OCI-LY1 (cell line): ENCODE results near the gene SPHK2.

Experiments
- H2AFZ ChIP-seq: fragments of 200-600 bp; sonication (generic), shearing (Covaris generic); 2 replicates; pipeline ENCODE4 v1.6.0; 2014; ENCODE audit warnings: antibody characterized with exemption, mild to moderate bottlenecking, low read length
- H3F3A ChIP-seq: fragments of 200-600 bp; sonication (generic), shearing (Covaris generic); 2 replicates; pipeline ENCODE4 v1.6.0; 2014; ENCODE audit warnings: mild to moderate bottlenecking, antibody characterized with exemption, low read length, moderate library complexity; ENCODE audit not compliant: insufficient read depth
- H3K27ac ChIP-seq: fragments of 200-600 bp; sonication (generic); 2 replicates; pipeline ENCODE4 v1.5.1; 2014; ENCODE audit warnings: low read length, mixed run types, mild to moderate bottlenecking, low read depth; ENCODE audit not compliant: poor library complexity, severe bottlenecking
- H3K27me3 ChIP-seq: fragments of 200-600 bp; sonication (generic); 2 replicates; pipeline ENCODE4 v1.6.0; 2014; ENCODE audit warnings: antibody characterized with exemption, mild to moderate bottlenecking, low read length, moderate library complexity; ENCODE audit not compliant: insufficient read depth
- H3K36me3 ChIP-seq: fragments of 200-600 bp; sonication (generic); 2 replicates; pipeline ENCODE4 v1.6.1; 2014; ENCODE audit warnings: mild to moderate bottlenecking, antibody characterized with exemption, low read length, moderate library complexity, mixed read lengths; ENCODE audit not compliant: insufficient read depth
- H3K4me1 ChIP-seq: fragments of 200-600 bp; sonication (generic); 2 replicates; pipeline ENCODE4 v1.5.1; 2014; ENCODE audit warnings: mild to moderate bottlenecking, low read length, moderate library complexity; ENCODE audit not compliant: insufficient read depth, severe bottlenecking
- H3K4me2 ChIP-seq: fragments of 200-600 bp; sonication (generic), shearing (Covaris generic); 2 replicates; pipeline ENCODE4 v1.6.1; 2014; ENCODE audit warnings: low read length
- H3K4me3 ChIP-seq: fragments of 200-600 bp; sonication (generic); 2 replicates; pipeline ENCODE4 v1.5.1; 2014; ENCODE audit warnings: low read length, low read depth, mild to moderate bottlenecking, mixed read lengths; ENCODE audit not compliant: poor library complexity, severe bottlenecking
- H3K79me2 ChIP-seq: fragments of 200-600 bp; shearing (Covaris generic); 2 replicates; pipeline ENCODE4 v1.6.1; 2016; ENCODE audit warnings: mixed run types, low read length, mixed read lengths; ENCODE audit not compliant: insufficient read depth
- H3K9ac ChIP-seq: fragments of 200-600 bp; sonication (generic), shearing (Covaris generic); 2 replicates; pipeline ENCODE4 v1.6.1; 2014; ENCODE audit warnings: mild to moderate bottlenecking, low read length, mixed read lengths
- H3K9me2 ChIP-seq: fragments of 200-600 bp; sonication (generic), shearing (Covaris generic); 2 replicates; pipeline ENCODE4 v1.6.1; 2014; ENCODE audit warnings: low read depth, mild to moderate bottlenecking, low read length, mixed read lengths
- H3K9me3 ChIP-seq: fragments of 200-600 bp; shearing (Covaris generic); 2 replicates; pipeline ENCODE4 v1.6.1; 2014; ENCODE audit warnings: low read length, mixed read lengths
- H4K20me1 ChIP-seq: fragments of 200-600 bp; sonication (generic), shearing (Covaris generic); 2 replicates; pipeline ENCODE4 v1.6.0; 2016; ENCODE audit warnings: mild to moderate bottlenecking, low read length; ENCODE audit not compliant: insufficient read depth
- CTCF ChIP-seq: fragments of 200-600 bp; sonication (generic), shearing (Covaris generic); IDR thresholded peaks from 2 replicates; pipeline ENCODE4 v1.5.1; 2017; ENCODE audit warnings: mild to moderate bottlenecking, antibody characterized with exemption, low read length, moderate library complexity, mixed read lengths
- EZH2 ChIP-seq: fragments of 200-600 bp; sonication (generic), shearing (Covaris generic); IDR thresholded peaks from 2 replicates; pipeline ENCODE4 v1.8.0; 2017; ENCODE audit warnings: borderline replicate concordance, mixed run types, mild to moderate bottlenecking, antibody characterized with exemption, low read length, moderate library complexity, mixed read lengths

Gene SPHK2

GRCh38 chr19:48660852-48661710, 41.8 kb downstream of the SPHK2 start:
- no peaks in the 10 kb centered on the region for H3K79me2 ChIP-seq
- no peak overlapping the region for H3K27ac ChIP-seq

GRCh38 chr19:48661711-48662090, 42.4 kb downstream of the SPHK2 start:
- Histone ChIP-seq H3F3A (no peaks in the 10 kb centered on the region), H3K9me3 (no peaks in the 10 kb centered on the region), H3K27me3 (no peaks in the 10 kb centered on the region), H3K9ac (no peak overlapping the region), H3K4me1 (no peaks in the 10 kb centered on the region), H4K20me1 (no peaks in the 10 kb centered on the region), H3K4me3 (no peak overlapping the region), H3K79me2 (no peaks in the 10 kb centered on the region), H3K27ac (no peak overlapping the region), H3K9me2 (no peaks in the 10 kb centered on the region), H2AFZ (no peak overlapping the region), H3K36me3 (no peaks in the 10 kb centered on the region), H3K4me2 (no peak overlapping the region)
- no peak for TF ChIP-seq CTCF
- no peak for TF ChIP-seq EZH2

More at GRCh38 chr19:48660852-48661710, 41.8 kb downstream of the SPHK2 start:
- H3F3A ChIP-seq, result no peaks in the 10 kb centered on the region
- H2AFZ ChIP-seq, result no peak overlapping the region
- no peaks in the 10 kb centered on the region for H3K27me3 ChIP-seq
- H4K20me1 ChIP-seq, result no peaks in the 10 kb centered on the region
- H3K4me2 ChIP-seq, result no peak overlapping the region
- H3K9me3 ChIP-seq, result no peaks in the 10 kb centered on the region
- H3K4me1 ChIP-seq, result no peaks in the 10 kb centered on the region
- H3K4me3 ChIP-seq, result no peak overlapping the region
- H3K9ac ChIP-seq, result no peak overlapping the region
- TF ChIP-seq CTCF, result no peak
- no peak for TF ChIP-seq EZH2
- H3K36me3 ChIP-seq, result no peaks in the 10 kb centered on the region
- no peaks in the 10 kb centered on the region for H3K9me2 ChIP-seq

GRCh38 chr19:48663667-48664066, 44.4 kb downstream of the SPHK2 start:
- Histone ChIP-seq H3K79me2 (no peaks in the 10 kb centered on the region), H4K20me1 (no peaks in the 10 kb centered on the region), H3K9ac (no peak overlapping the region), H3K4me1 (no peaks in the 10 kb centered on the region), H3K9me2 (no peaks in the 10 kb centered on the region), H3K27ac (no peak overlapping the region), H3K27me3 (no peaks in the 10 kb centered on the region), H3K36me3 (no peaks in the 10 kb centered on the region), H2AFZ (no peak overlapping the region), H3K4me3 (no peak overlapping the region), H3K9me3 (no peaks in the 10 kb centered on the region), H3K4me2 (no peak overlapping the region), H3F3A (no peaks in the 10 kb centered on the region)
- TF ChIP-seq CTCF (no peak), EZH2 (no peak)
